ENCODE data around the gene GRPEL2.
"Not testable (repeated sequence)": the region's sequence is repeated elsewhere in the genome, so short reads cannot be mapped to it uniquely, and the experiment has no call there.

Gene GRPEL2

DNA sequence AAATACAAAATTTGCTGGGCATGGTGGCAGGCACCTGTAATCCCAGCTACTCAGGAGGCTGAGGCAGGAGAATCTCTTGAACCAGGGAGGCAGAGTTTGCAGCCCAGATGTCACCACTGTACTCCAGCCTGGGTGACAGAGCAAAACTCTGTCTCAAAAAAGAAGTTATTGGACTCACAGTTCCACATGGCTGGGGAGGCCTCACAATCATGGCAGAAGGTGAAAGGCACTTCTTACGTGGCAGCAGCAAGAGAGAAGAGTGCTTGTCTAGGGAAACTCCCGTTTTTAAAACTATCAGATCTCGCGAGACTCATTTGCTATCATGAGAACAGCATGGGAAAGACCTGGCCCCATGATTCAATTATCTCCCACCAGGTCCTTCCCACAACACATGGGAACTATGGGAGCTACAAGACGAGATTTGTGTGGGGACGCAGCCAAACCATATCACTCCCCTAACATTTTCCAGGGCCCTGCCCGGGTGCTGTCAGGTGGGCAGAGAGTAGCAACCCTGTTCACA, 53.5 kb downstream of the GRPEL2 start:
- not testable (repeated sequence) for DNase-seq (ENCODE audit: low spot score)

DNA sequence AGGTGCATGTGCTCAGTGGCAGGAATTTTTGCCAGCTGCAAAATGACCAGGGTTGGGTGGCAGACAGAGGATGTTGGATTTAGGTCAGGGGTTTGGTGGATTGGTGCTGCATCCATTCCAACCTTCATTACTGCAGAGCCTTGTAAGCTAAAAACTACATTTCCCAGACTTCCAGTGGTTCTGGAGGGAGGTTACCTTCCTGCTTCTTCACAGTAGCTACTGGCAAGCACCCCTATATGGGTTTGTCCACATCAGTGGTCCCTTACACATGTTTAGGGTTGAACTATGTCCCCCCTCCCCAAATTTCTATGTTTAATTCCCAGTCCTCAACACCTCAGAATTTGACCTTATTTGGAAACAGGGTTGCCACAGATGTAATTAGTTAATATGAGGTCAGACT, 54.5 kb downstream of the GRPEL2 start:
- DNase-seq (ENCODE audit: low spot score), result no peak

DNA sequence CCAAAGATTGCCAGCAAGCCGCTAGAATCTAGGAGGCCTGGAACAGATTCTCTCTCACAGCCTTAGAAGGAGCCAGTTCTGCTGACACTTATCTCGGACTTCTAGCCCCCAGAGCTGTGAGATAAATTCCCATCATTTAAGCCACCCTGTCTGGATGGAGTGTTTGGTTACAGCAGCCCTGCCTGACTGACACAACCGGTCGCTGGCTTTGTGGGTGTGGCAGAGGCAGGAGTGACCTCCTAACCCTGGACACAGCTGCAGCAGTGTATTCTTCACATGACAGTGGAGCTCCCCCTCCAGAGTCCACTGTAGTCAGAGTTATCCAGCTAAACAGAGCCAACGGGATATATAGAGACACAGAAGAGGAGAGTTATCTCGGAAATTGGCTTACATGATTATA, 55.0 kb downstream of the GRPEL2 start:
- no peak for DNase-seq (ENCODE audit: low spot score)

DNA sequence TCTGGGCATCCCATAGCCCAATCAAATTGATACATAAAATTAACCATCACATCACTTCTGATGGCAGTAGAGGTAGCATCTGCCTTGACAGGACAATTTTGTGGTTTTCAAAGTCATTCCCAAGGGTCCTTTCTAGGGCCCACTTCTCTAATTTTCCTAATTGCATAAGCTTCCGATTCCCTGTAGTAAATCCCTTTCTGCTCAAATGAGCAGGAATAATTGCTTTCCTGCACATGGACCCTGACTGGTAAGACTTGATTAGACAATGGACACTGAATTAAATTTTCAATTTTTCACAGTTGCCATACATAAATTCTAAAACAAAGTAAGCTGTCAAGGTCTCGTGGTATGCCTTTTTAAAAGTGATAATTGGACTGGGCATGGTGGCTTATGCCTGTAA, 55.8 kb downstream of the GRPEL2 start:
- no peak for DNase-seq (ENCODE audit: low spot score)

DNA sequence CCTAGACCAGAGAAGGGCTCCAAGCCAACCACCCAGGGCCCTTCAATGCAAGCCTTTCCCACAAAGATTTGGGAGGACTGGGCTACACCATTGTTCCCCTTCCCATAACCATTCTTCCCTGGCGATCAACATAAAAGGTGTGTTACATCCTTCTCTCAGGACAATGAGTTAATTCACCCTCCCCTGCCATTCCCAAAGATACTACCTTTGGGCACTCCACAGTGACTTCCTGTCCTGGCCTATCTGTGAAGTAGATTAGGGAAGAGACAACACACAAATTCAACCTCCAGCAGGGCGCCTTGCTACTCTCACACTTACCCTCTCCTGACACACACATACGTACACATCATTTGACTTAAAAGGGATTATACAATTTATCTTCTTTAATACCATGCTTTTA, 57.0 kb downstream of the GRPEL2 start:
- DNase-seq (ENCODE audit: low spot score), result no peak

Measured in D341Med (cell line).